AG09319 (cell line): Measurements from ENCODE around the gene TXNRD2.
"Not testable (repeated sequence)": the region's sequence is repeated elsewhere in the genome, so short reads cannot be mapped to it uniquely, and the experiment has no call there.

ENCODE experiments used
- DNase-seq: peaks from one replicate; pipeline ENCODE4 v3.0.0-alpha.2; 2010; ENCODE audit warnings: low read depth; ENCODE audit errors: extremely low read depth
- TF ChIP-seq, protein P1 (sequence below): IDR thresholded peaks from 2 replicates; pipeline ENCODE4 v1.5.1; 2011; ENCODE audit warnings: low read depth, mild to moderate bottlenecking, inconsistent platforms, low read length, moderate library complexity

TXNRD2 gene

GRCh38 chr22:19927696-19928095 lies 13.9 kb downstream of the TXNRD2 start:
- TF ChIP-seq, protein P1, sequence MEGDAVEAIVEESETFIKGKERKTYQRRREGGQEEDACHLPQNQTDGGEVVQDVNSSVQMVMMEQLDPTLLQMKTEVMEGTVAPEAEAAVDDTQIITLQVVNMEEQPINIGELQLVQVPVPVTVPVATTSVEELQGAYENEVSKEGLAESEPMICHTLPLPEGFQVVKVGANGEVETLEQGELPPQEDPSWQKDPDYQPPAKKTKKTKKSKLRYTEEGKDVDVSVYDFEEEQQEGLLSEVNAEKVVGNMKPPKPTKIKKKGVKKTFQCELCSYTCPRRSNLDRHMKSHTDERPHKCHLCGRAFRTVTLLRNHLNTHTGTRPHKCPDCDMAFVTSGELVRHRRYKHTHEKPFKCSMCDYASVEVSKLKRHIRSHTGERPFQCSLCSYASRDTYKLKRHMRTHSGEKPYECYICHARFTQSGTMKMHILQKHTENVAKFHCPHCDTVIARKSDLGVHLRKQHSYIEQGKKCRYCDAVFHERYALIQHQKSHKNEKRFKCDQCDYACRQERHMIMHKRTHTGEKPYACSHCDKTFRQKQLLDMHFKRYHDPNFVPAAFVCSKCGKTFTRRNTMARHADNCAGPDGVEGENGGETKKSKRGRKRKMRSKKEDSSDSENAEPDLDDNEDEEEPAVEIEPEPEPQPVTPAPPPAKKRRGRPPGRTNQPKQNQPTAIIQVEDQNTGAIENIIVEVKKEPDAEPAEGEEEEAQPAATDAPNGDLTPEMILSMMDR, result no peak
- no peak for DNase-seq

DNA sequence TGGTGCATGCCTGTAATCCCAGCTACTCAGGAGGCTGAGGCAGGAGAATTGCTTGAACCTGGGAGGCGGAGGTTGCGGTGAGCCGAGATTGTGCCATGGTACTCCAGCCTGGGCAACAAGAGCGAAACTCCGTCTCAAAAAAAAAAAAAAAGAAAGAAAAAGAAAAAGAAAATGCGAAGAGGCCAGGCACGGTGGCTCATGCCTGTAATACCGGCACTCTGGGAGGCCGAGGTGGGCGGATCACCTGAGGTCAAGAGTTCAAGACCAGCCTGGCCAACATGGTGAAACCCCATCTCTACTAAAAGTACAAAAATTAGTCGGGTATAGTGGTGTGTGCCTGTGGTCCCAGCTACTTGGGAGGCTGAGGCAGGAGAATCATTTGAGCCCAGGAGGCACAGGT lies 15.6 kb downstream of the TXNRD2 start:
- not testable (repeated sequence) for DNase-seq

DNA sequence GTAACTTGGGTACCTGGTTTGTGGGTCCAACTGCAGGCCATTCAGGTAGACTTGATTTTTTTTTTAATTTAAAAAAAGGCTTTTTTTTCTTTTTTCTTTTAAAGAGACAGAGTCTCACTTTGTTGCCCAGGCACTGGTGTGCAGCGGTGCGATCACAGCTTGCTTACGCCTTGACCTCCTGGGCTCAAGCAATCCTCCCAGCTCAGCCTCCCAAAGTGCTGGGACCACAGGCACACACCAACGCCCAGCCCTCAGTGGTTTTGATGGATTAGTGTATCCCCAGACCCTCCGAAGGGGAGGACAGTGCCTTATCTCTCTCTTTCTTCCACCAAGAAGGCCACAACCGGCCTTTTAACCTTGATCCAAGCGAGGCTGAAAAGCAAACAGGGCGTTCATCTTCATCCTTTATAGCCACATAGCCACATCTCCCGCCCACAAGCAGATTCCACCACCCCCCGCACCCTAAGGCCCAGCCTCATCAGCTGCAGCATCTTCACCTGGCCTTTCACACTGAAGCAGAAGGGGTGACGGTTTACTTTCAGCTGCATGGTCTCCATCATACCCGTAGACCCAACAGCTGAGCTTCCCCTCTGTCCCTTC lies 17.6 kb downstream of the TXNRD2 start:
- no peak for DNase-seq
- TF ChIP-seq, protein P1, result no peak

DNA sequence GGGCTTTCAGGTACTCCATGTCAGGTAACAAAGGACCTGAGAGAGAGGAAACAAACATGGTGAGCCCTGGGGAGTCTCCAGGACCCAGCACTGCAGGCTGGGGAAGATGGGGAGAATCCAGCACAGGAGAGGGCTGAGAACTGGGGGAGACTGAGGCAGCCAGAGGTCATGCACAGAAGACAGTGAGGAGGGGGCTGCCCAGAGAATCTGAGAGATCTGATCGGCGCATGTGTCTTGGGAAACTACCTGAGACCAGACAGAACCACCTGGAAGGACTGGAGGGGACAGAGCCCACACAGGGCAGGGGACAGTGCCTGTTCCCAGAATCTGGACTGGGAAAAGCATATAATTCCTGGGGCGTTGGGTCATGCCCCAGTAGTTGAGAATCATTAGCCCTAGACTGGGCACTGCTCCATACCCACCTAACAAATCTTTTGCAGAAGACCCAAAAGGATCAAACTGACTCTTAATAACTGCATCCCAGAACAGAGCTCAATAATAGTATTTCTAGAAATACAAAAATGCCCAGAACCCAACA lies 20.0 kb downstream of the TXNRD2 start:
- no peak for DNase-seq
- TF ChIP-seq, protein P1, result no peak

DNA sequence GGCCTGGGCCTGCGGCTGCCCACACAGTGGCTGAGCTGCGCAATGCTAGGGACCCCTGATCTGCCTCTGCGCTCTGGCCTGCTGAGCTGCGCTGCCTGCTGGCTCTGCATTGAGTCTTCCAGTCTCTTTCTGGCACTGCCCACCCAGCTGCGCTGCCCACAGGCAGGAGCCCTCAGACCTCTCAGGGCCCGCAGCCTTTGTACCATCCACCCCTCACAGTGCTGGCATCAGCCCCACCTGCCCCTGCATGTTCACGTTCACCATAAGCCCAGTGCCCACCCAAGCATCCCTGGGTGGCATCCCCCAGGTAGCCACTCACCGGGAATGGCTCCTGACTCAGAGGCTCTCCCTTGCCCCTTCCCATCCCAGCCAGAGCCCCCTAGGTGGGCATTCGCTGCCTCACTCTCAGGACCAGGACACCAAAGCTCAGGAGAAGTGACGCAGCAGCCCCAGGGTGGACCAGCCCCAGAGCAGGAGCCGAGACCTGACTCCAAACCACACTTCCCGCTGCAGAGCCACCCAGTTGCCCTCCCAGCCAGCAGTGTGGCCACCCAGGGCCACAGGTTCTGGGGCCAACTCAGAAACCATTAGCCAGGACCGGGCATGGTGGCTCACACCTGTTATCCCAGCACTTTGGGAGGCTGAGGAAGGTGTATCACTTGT lies 21.8 kb downstream of the TXNRD2 start:
- DNase-seq, result no peak
- TF ChIP-seq, protein P1, result no peak

DNA sequence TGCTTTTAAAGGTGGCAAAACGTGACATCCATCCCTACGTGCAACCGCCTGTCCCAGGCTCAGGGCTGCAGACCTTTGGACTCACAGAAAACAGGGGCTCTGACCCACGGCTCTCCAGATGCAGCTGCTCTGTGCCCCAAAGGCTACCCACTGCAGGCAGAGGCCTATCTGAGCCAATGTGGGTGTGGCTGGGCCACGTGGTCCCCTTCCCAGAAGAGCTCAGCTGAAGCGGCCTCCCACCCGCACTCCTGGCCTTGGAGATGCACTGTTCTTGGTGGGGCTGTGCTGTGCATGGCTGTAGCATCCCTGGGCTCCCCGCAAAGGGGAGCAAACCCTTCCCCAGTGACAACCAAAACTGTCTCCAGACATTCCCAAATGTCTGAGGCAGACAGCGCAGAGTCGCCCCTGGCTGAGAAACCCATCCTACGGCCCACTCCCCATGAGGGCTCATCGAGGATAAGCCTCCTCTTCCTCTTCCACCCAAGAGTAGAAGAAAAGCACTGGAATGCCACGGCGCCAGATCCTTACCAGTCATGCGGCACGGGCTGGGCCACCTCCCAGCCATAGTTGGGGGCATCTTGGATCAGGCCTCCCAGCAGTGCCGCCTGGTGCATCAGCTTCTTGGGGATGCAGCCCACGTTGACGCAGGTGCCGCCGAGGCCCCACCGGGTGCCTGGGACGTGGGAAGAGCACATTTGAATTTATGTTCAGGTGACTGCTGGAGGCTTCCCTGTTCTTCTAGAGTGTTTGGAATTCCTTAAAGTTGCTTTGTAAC lies 23.1 kb downstream of the TXNRD2 start:
- no peak for DNase-seq
- TF ChIP-seq, protein P1, result no peak

DNA sequence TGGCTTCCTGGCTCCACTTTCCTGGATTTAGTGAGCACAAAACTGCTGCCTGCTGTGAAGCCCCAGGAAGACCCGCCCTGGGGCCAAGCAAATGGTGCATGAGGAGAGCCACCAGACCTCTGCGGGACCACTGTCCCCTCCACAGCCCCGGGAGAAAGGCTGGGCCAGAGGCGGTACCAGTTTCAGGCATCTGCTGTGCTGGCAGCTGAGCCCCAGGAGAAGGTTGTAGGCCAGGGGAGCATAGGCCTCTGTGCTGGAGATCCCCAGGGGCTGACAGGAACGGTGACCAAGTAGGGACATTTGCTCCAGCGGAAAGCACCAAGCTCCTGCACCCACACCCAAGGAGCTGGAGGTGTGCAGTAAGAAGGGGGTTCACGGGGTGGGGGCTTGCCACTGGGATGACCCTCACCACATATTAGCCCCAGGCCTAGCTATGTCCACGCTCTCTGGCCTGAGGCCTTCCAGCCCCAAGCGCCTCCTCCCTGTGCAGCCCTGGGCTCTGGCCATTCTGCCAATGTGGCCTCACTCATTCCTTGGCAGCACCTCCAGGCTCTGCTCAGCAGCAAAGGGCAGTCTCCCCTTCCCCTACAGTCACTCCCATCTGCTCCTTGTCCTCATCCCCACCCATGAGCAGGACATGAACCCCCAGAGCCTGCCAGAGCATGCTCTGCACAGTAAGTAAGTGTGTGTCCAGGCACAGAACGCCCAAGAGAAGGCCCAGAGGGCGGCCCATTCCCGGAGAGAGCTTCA lies 24.1 kb downstream of the TXNRD2 start:
- DNase-seq, result no peak
- TF ChIP-seq, protein P1, result no peak
